Activated T-cell treated with anti-CD3 and anti-CD28 coated beads, Interleukin-2, amount 50 U/mL, for 48 hours (primary cell): Measurements from ENCODE around the gene SH3RF3.

Source experiments
- DNase-seq, 2 experiments: peaks; one replicate each; pipeline ENCODE4 v3.0.0-alpha.2; 2020

Gene SH3RF3

GRCh38 chr2:109442715-109443319 is 313.8 kb downstream of the SH3RF3 start:
- DNase-seq: no peak

- no peak for DNase-seq
Observed at GRCh38 chr2:109444916-109445315, 315.9 kb downstream of the SH3RF3 start.

- no peak for DNase-seq
Observed at GRCh38 chr2:109446278-109447131, 317.5 kb downstream of the SH3RF3 start.

- DNase-seq: no peak
Observed at GRCh38 chr2:109447251-109447661, 318.3 kb downstream of the SH3RF3 start.

GRCh38 chr2:109447776-109448175 is 318.8 kb downstream of the SH3RF3 start:
- DNase-seq: no peak

- no peak for DNase-seq
Observed at GRCh38 chr2:109448207-109448606, 319.2 kb downstream of the SH3RF3 start.

GRCh38 chr2:109448946-109449788 is 320.2 kb downstream of the SH3RF3 start:
- no peak for DNase-seq

GRCh38 chr2:109450574-109451273 is 321.7 kb downstream of the SH3RF3 start:
- no peak for DNase-seq

GRCh38 chr2:109451671-109452070 is 322.7 kb downstream of the SH3RF3 start:
- DNase-seq: no peak

- no peak for DNase-seq
Observed at GRCh38 chr2:109452318-109453305, 323.6 kb downstream of the SH3RF3 start.

GRCh38 chr2:109453371-109453995 is 324.5 kb downstream of the SH3RF3 start:
- no peak for DNase-seq

- no peak for DNase-seq
Observed at GRCh38 chr2:109454304-109454703, 325.3 kb downstream of the SH3RF3 start.

- DNase-seq: peak; percentile 26 to 32
Observed at GRCh38 chr2:109454765-109455394, 325.9 kb downstream of the SH3RF3 start.

GRCh38 chr2:109455731-109456691 is 327.0 kb downstream of the SH3RF3 start:
- no peak for DNase-seq

GRCh38 chr2:109456776-109457175 is 327.8 kb downstream of the SH3RF3 start:
- no peak for DNase-seq

- no peak for DNase-seq
Observed at GRCh38 chr2:109457366-109457765, 328.4 kb downstream of the SH3RF3 start.

- no peak for DNase-seq
Observed at GRCh38 chr2:109457794-109458193, 328.8 kb downstream of the SH3RF3 start.

- no peak for DNase-seq
Observed at GRCh38 chr2:109458512-109458911, 329.5 kb downstream of the SH3RF3 start.

- no peak for DNase-seq
Observed at GRCh38 chr2:109459485-109459884, 330.5 kb downstream of the SH3RF3 start.
